Karpas-422 (cell line): ENCODE data around the gene ZFP90. TPM values are rescaled to one million over a fixed set of nuclear protein-coding genes. Genes with fewer than 3 reads are reported as not detected.

Experiments
- DNase-seq: peaks from one replicate; pipeline ENCODE4 v3.0.0-alpha.2; 2015
- H2AFZ ChIP-seq: fragments of 200-600 bp; sonication (generic); 2 replicates; pipeline ENCODE4 v1.6.1; 2014; ENCODE audit warnings: antibody characterized with exemption, low read length, mixed read lengths
- H3K27ac ChIP-seq: fragments of 200-600 bp; sonication (generic); 2 replicates; pipeline ENCODE4 v1.5.1; 2014; ENCODE audit warnings: mild to moderate bottlenecking, low read length, moderate library complexity
- H3K27me3 ChIP-seq: fragments of 200-600 bp; sonication (generic); 2 replicates; pipeline ENCODE4 v1.6.1; 2014; ENCODE audit warnings: low read length, mixed read lengths
- H3K36me3 ChIP-seq: fragments of 200-600 bp; sonication (generic); 2 replicates; pipeline ENCODE4 v1.6.1; 2014; ENCODE audit warnings: low read length, mixed read lengths; ENCODE audit not compliant: insufficient read depth
- H3K4me1 ChIP-seq: fragments of 200-600 bp; sonication (generic); 2 replicates; pipeline ENCODE4 v1.6.1; 2014; ENCODE audit warnings: mild to moderate bottlenecking, low read length, mixed read lengths
- H3K4me2 ChIP-seq: fragments of 200-600 bp; sonication (generic); 2 replicates; pipeline ENCODE4 v1.6.1; 2014; ENCODE audit warnings: low read length, low read depth, mild to moderate bottlenecking; ENCODE audit not compliant: poor library complexity, severe bottlenecking
- H3K4me3 ChIP-seq: fragments of 200-600 bp; sonication (generic); 2 replicates; pipeline ENCODE4 v1.5.1; 2014; ENCODE audit warnings: mild to moderate bottlenecking, antibody characterized with exemption, low read length, mixed read lengths
- H3K79me2 ChIP-seq: fragments of 200-600 bp; sonication (generic); 2 replicates; pipeline ENCODE4 v1.6.1; 2014; ENCODE audit warnings: mild to moderate bottlenecking, low read length, mixed read lengths
- H3K9ac ChIP-seq: fragments of 200-600 bp; sonication (generic); 2 replicates; pipeline ENCODE4 v1.6.0; 2014; ENCODE audit warnings: low read length
- H3K9me2 ChIP-seq: fragments of 200-600 bp; sonication (generic), shearing (Covaris generic); replicated peaks from 2 replicates; pipeline ENCODE4 v1.6.0; 2014; ENCODE audit warnings: mild to moderate bottlenecking, low read length, moderate library complexity; ENCODE audit not compliant: insufficient read depth
- H3K9me3 ChIP-seq: fragments of 300-700, 200-600 bp; sonication (generic); 2 replicates; pipeline ENCODE4 v1.6.1; 2014; ENCODE audit warnings: low read length, mixed read lengths
- H4K20me1 ChIP-seq: fragments of 200-600 bp; sonication (generic); 2 replicates; pipeline ENCODE4 v1.6.1; 2014; ENCODE audit warnings: mild to moderate bottlenecking, antibody characterized with exemption, low read length, low read depth; ENCODE audit not compliant: insufficient read depth
- total RNA-seq: library from RNA; depleted of rRNA; stranded (reverse); fragments of >200 nt; shearing (Covaris generic); gene quantifications from 2 replicates; pipeline ENCODE4 v1.2.3, GENCODE V29; 2014; ENCODE audit warnings: low replicate concordance; rRNA removed

ZFP90 gene
- total RNA-seq: 24.1 and 34.8 TPM in 2 replicates

DNA sequence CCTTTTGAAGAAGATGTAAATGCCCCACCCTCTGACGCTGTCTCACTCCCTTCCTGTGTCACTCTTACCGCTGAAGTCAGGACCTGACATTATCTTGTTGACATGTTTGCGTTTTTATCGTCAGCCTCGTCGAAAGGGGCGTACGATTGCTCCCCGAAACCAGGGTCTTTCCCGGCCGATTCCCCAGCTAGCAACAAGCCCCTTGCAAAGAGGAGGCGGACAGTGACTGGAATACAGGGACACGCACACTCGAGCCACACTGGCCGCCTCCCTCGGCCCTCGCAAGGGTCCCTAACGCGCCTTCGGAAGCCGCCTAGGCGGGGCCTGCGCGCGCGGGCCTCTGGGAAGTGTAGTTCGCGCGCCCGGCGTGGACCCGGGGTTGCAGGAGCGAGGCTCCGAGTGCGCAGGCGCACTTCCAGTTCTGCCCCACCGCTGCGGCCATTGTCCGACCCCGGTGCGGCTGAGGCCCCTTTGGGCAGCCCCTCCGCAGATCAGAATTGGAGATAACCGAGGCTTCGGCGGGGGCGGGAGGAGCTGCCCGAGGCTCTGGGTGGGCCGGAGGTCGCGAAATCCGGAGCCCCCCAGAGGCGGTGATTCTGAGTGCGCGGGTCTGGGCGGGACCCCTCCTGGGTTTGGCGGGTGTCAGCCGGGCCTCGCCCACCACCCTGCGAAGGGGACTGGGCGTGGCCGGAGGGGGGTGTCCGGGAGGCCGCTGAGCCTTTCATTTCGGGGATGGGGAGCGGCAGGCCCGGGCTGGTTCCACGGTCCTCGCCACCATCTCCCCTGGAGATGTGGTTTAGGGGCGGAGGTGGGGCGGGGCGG is at the start of gene ZFP90:
Gene ZFP90, plus strand, starts transcription at position 412 of the 822 bp plus-strand sequence. CDS start 502 bp downstream, outside the sequence.
- H3K27me3 ChIP-seq: no peaks in the 10 kb centered on the region
- no peaks in the 10 kb centered on the region for H3K9me2 ChIP-seq
- peaks cover 12% of the 10 kb centered on the region for H3K4me1 ChIP-seq
- peak within 1 kb of the TSS; percentile 97 for H3K4me2 ChIP-seq
- no peaks in the 10 kb centered on the region; the same call in 1 of the 2 replicates for H3K36me3 ChIP-seq
- peaks cover 12% of the 10 kb centered on the region for H3K79me2 ChIP-seq
- peak within 1 kb of the TSS; percentile 92 for H3K4me3 ChIP-seq
- peak within 1 kb of the TSS; percentile 88 for H2AFZ ChIP-seq
- no peaks in the 10 kb centered on the region for H3K9me3 ChIP-seq
- H3K9ac ChIP-seq: peak within 1 kb of the TSS; percentile 94
- no peaks in the 10 kb centered on the region for H4K20me1 ChIP-seq
- H3K27ac ChIP-seq: no peak within 1 kb of the TSS; the same call in 1 of the 2 replicates
- peak; percentile 95 for DNase-seq

DNA sequence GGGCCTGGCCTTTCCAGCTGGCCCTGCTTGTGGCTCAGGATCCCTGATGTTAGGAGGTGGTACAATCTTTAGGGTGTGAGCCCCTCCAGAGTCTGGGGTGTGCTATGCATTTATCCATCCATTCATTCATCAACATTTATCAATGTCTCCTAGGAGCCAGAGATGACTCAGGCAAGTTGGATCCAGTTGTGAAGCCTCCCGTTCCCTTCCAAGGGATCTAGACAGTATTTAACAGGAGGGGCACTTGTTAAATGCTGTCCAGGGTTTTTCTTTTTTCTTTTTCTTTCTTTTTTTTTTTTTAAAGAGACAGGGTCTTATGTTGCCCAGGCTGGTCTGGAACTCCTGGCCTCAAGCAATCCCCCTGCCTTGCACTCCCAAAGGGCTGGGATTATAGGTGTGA is 48.7 kb upstream of the ZFP90 start:
- Histone ChIP-seq H3K27me3 (no peaks in the 10 kb centered on the region), H2AFZ (no peak overlapping the region), H3K4me1 (peaks cover 69% of the 10 kb centered on the region), H4K20me1 (no peaks in the 10 kb centered on the region), H3K4me2 (peak overlapping the region; percentile 17), H3K4me3 (no peak overlapping the region), H3K79me2 (no peaks in the 10 kb centered on the region), H3K9ac (no peak overlapping the region), H3K9me2 (no peaks in the 10 kb centered on the region), H3K9me3 (peaks cover 5% of the 10 kb centered on the region; the same call in 1 of the 2 replicates), H3K27ac (0 out of 2 replicates have a peak overlapping the region, but pooled peaks have one; percentile 8), H3K36me3 (no peaks in the 10 kb centered on the region; the same call in 1 of the 2 replicates)
- no peak for DNase-seq

DNA sequence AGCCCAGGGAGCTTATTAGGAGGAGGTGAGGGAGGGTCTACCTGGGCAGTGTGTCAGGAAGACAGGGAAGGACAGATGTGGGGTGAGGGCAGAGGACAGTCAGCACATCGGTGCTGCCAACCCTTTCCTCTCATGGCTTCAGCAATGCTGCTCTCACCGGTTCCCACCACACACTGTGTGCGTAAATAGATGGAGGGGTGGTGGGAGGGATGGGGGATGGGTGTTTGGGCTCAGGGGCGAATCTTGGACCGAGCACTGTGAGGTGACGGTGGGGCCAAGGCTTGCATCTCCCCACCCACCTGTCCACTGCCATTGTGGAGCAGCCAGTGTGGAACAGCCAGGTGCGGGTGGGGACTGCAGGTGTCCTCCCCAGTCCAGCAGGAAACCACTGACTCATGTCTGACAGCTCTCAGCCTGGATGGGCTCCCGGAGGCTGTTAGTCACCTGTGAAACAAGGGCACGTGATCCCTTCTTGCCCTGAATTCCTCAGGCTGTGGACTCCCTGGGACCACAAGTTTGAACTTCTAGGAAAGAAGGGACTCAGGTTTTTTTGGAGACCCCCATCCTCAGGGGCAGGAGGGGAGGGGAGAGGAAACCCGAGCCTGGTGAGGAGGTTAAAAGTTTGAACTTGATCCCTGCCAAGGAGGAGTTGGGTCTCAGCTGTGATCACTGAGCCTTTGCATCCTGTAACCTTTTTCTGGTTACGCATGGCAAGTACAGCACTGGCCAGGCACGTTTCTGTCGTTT is 48.1 kb upstream of the ZFP90 start:
- Histone ChIP-seq H4K20me1 (no peaks in the 10 kb centered on the region), H3K4me3 (no peak overlapping the region), H3K4me1 (peaks cover 65% of the 10 kb centered on the region), H3K79me2 (no peaks in the 10 kb centered on the region), H3K9me3 (peaks cover 5% of the 10 kb centered on the region; the same call in 1 of the 2 replicates), H3K9ac (no peak overlapping the region), H3K27me3 (no peaks in the 10 kb centered on the region), H3K9me2 (no peaks in the 10 kb centered on the region), H3K4me2 (peak overlapping the region; percentile 41), H2AFZ (no peak overlapping the region), H3K36me3 (no peaks in the 10 kb centered on the region; the same call in 1 of the 2 replicates), H3K27ac (no peak overlapping the region)
- DNase-seq: peak; percentile 53

DNA sequence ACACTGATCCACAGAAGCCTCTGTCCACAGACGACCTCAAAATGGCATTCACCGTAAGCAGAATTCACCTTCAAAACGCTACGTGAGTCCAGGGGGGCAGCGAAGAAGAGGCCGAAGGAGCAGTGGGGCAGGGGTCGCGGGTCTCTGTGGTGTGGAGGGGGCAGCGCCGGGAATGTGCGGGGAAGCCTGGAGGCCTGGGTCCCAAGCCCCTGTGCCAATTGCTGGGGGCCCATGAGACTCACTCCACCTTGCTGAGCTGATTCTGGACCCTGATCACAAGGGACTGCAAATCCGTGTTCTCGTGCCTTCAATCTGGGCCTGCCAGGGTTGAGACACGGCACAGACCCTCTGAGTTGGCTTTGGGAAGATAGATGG is 47.5 kb upstream of the ZFP90 start:
- Histone ChIP-seq H3K36me3 (no peaks in the 10 kb centered on the region; the same call in 1 of the 2 replicates), H4K20me1 (no peaks in the 10 kb centered on the region), H3K27me3 (no peaks in the 10 kb centered on the region), H3K9me3 (peaks cover 5% of the 10 kb centered on the region; the same call in 1 of the 2 replicates), H3K9ac (no peak overlapping the region), H3K27ac (no peak overlapping the region), H3K4me3 (no peak overlapping the region), H2AFZ (no peak overlapping the region), H3K4me1 (peaks cover 62% of the 10 kb centered on the region), H3K4me2 (peak overlapping the region; percentile 41), H3K79me2 (no peaks in the 10 kb centered on the region), H3K9me2 (no peaks in the 10 kb centered on the region)
- DNase-seq: no peak

DNA sequence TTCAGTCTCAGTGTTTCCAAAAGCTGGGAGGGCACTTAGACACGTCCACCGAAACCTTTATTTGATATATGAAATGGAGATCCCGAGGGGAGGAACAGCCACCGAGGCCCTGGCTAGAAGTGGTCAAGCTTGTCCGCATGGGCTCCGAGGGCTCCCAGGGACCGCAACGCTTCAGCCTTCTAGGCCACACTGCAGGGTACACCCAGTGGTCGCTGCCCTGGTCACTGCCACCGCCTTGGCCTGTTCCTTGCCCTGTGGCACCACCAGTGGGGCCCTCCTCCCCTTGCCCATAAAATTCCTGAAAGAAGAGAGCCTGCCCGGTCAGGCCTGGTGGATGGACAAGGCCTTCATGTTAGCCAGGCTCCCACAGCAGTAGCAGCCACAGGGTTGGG is 46.9 kb upstream of the ZFP90 start:
- Histone ChIP-seq H3K9me3 (peaks cover 5% of the 10 kb centered on the region; the same call in 1 of the 2 replicates), H3K9me2 (no peaks in the 10 kb centered on the region), H3K27me3 (no peaks in the 10 kb centered on the region), H4K20me1 (no peaks in the 10 kb centered on the region), H3K4me1 (peaks cover 56% of the 10 kb centered on the region), H3K79me2 (no peaks in the 10 kb centered on the region), H3K4me3 (peak overlapping the region; percentile 50; the same call in 1 of the 2 replicates), H3K36me3 (no peaks in the 10 kb centered on the region; the same call in 1 of the 2 replicates), H3K27ac (no peak overlapping the region), H3K4me2 (peak overlapping the region; percentile 67), H3K9ac (peak overlapping the region; percentile 48; the same call in 1 of the 2 replicates), H2AFZ (no peak overlapping the region)
- no peak for DNase-seq

DNA sequence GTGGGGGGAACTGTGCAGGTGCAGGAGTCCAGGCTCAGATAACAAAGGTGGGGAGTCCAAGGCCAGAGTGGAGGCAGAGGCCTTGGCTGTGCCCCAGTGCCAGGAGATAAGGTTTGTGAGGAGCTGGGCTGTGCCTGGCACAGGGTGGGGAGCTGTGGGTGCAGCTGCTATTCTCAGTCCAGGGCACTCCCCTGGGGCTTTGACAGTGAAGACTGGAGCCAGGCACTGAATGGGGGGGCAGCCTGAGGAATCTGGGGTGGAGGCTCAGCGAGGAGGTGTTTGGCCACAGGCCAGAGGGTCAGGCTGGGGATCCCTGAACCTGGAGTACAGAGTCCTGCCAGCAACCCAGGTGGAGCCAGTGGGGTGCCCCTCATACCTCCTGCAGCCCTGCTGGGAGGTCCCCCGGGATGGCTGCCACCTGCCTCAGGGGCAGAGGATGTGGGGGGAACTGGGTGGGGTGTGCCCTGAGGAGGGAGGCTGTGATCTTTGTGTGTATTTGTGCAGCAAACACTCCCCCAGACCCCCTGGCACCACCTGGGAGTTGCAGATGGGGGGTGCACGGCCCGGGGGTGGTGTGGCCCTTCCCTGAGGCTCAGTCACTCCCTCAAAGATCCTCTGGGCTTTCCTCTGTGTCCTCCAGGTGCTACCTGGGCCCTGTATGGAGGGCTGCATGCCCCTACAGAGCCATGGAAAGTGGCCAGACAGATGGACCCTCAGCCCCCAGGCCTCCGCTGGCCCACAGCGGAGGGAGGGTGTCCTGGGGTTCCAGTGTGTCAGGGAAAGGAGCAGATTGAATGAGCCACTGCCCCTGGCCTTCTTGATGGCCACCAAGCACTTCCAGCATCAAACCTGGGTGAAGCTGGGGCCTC is 46.3 kb upstream of the ZFP90 start:
- H3K4me2 ChIP-seq: peak overlapping the region; percentile 67
- H3K36me3 ChIP-seq: no peaks in the 10 kb centered on the region; the same call in 1 of the 2 replicates
- H3K79me2 ChIP-seq: no peaks in the 10 kb centered on the region
- H4K20me1 ChIP-seq: no peaks in the 10 kb centered on the region
- peak overlapping the region; percentile 53; the same call in 1 of the 2 replicates for H3K27ac ChIP-seq
- H3K27me3 ChIP-seq: no peaks in the 10 kb centered on the region
- peaks cover 5% of the 10 kb centered on the region; the same call in 1 of the 2 replicates for H3K9me3 ChIP-seq
- peak overlapping the region; percentile 48 for H3K9ac ChIP-seq
- H3K4me3 ChIP-seq: peak overlapping the region; percentile 50; the same call in 1 of the 2 replicates
- H2AFZ ChIP-seq: peak overlapping the region; percentile 50; the same call in 1 of the 2 replicates
- H3K9me2 ChIP-seq: no peaks in the 10 kb centered on the region
- H3K4me1 ChIP-seq: peaks cover 50% of the 10 kb centered on the region
- peak; percentile 59 for DNase-seq

DNA sequence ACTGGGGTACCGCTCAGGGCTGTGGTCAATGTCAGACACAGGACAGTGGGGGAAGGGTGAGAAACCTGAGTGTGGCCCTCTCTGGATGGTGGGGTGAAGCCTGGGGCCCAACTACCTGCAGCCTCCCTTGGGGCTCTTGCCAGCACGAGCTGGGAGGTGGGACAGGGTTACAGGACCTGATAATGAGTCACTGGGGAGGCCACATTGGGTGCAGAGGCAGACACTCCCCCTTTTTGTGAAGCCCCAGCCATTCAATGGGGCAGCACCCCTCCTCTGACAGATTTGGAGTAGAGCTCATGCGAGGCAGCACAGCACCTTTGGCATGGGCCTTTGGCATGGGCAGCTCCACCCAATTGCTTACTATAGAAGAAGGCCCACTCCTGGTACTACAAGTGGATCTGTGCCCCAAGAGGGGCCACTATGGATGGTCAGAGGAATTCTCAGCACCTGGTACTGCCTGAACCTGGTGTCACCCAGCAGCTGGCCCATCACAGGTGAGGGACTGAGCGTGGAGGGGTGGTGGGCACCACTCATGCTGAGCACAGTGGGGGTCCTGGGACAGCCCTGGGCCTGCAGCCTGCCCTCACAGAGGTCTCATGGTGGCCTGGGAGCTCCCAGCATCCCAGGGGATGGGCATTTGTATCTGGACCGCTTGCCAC is 45.5 kb upstream of the ZFP90 start:
- Histone ChIP-seq H3K4me1 (peaks cover 48% of the 10 kb centered on the region), H3K79me2 (no peaks in the 10 kb centered on the region), H3K9me2 (no peaks in the 10 kb centered on the region), H3K27me3 (no peaks in the 10 kb centered on the region), H3K9me3 (peaks cover 5% of the 10 kb centered on the region; the same call in 1 of the 2 replicates), H3K36me3 (no peaks in the 10 kb centered on the region; the same call in 1 of the 2 replicates), H2AFZ (no peak overlapping the region), H3K27ac (peak overlapping the region; percentile 53; the same call in 1 of the 2 replicates), H3K9ac (peak overlapping the region; percentile 48; the same call in 1 of the 2 replicates), H4K20me1 (no peaks in the 10 kb centered on the region), H3K4me2 (peak overlapping the region; percentile 67), H3K4me3 (peak overlapping the region; percentile 50; the same call in 1 of the 2 replicates)
- DNase-seq: peak; percentile 52
